Small intestine (tissue), 7 donors: Measurements from ENCODE around the gene ABCA7. TPM values are rescaled to one million over a fixed set of nuclear protein-coding genes. Genes with fewer than 3 reads are reported as not detected.

ENCODE experiments used
- DNase-seq, 2 donors: peaks; one replicate each; pipeline versions ENCODE4 v3.0.0 to v3.0.0-alpha.2; 2013
- FAIRE-seq: peaks from 2 replicates; lab custom pipeline; 2012; peaks lifted over from hg19 to GRCh38; lab: Jason Lieb, UNC
- H3K27ac ChIP-seq, 3 donors: one replicate each; pipeline ENCODE4 v1.5.1; 2013; ENCODE audit warnings: low read length in 2 of 3, mild to moderate bottlenecking in 2 of 3, control low read depth in 1 of 3, inconsistent platforms in 1 of 3, low read depth in 1 of 3, moderate library complexity in 1 of 3
- H3K27me3 ChIP-seq, 3 donors: one replicate each; pipeline ENCODE4 v1.6.1; 2013; ENCODE audit warnings: low read length in 3 of 3, inconsistent platforms in 1 of 3; ENCODE audit not compliant: control insufficient read depth in 3 of 3, insufficient read depth in 3 of 3
- H3K36me3 ChIP-seq, 3 donors: one replicate each; pipeline ENCODE4 v1.6.1; 2013; ENCODE audit warnings: low read length in 3 of 3, inconsistent platforms in 1 of 3, low read depth in 1 of 3, mild to moderate bottlenecking in 1 of 3, moderate library complexity in 1 of 3; ENCODE audit not compliant: control insufficient read depth in 3 of 3, insufficient read depth in 2 of 3
- H3K4me1 ChIP-seq, 3 donors: one replicate each; pipeline ENCODE4 v1.6.1; 2013; ENCODE audit warnings: low read length in 2 of 3, inconsistent platforms in 1 of 3, low read depth in 1 of 3, mild to moderate bottlenecking in 1 of 3, moderate library complexity in 1 of 3; ENCODE audit not compliant: control insufficient read depth in 3 of 3, insufficient read depth in 2 of 3
- H3K4me3 ChIP-seq, 3 donors: one replicate each; pipeline ENCODE4 v1.5.1; 2013; ENCODE audit warnings: low read length in 3 of 3, control low read depth in 1 of 3, inconsistent platforms in 1 of 3, low read depth in 1 of 3, mild to moderate bottlenecking in 1 of 3, moderate library complexity in 1 of 3
- H3K9me3 ChIP-seq, 2 donors: one replicate each; pipeline ENCODE4 v1.6.1; 2013; ENCODE audit warnings: low read depth in 1 of 2, low read length in 1 of 2; ENCODE audit not compliant: control insufficient read depth in 2 of 2, insufficient read depth in 1 of 2
- WGBS, 3 donors: extraction: QIAGEN DNeasy Blood & Tissue Kit; methylation state at CpG; one replicate each; pipeline ENCODE4 v1.1.7; 2013; 5-methylcytosine and 5-hydroxymethylcytosine counted together
- polyA plus RNA-seq, 4 donors: library from polyadenylated mRNA; stranded (reverse) in 3 of 4; unstranded in 1 of 4; fragments of 200-250 nt in 3 of 4; fragments of 120-200 nt in 1 of 4; gene quantifications; one replicate each; pipeline versions ENCODE4 v1.2.1 to v1.2.3, GENCODE V29; 2013
- donor health status: healthy with polysubstance abuse.
- donor health status: control.
- donor health status: control.
- donor health status: Bipolar disorder and iron deficiency.
- donor health status: healthy.

The ABCA7 gene
- polyA plus RNA-seq, 4 donors = 3.1 to 60.3 (median 20.2) TPM

GRCh38 chr19:1025960-1026782 is 13.7 kb upstream of the ABCA7 start, which contains the start of gene CNN2:
Gene CNN2, plus strand, starts transcription at chr19:1026608. Its CDS starts 54 bp downstream, at chr19:1026662.
- Histone ChIP-seq H3K9me3 (no peaks in the 10 kb centered on the region), H3K4me3 (peak within 1 kb of the TSS; percentile 72 to 97 (median 85)), H3K4me1 (peaks cover 0 to 42% (median 4%) of the 10 kb centered on the region in 3 donors), H3K36me3 (peaks cover 0 to 10% (median 0%) of the 10 kb centered on the region in 3 donors), H3K27ac (peak within 1 kb of the TSS; percentile 59 to 92 (median 83)), H3K27me3 (peaks cover 0 to 12% (median 0%) of the 10 kb centered on the region in 3 donors)
- DNase-seq (peak; percentile 73 to 86), FAIRE-seq (no peak)
- 4 to 5% (median 5%) methylated on average over 41 to 63 of the region's 63 CpGs for WGBS, 3 donors

GRCh38 chr19:1026783-1027649 is 12.9 kb upstream of the ABCA7 start:
- no peak for FAIRE-seq
- peaks cover 0 to 15% (median 0%) of the 10 kb centered on the region in 3 donors for H3K36me3 ChIP-seq
- H3K27me3 ChIP-seq = peaks cover 0 to 12% (median 0%) of the 10 kb centered on the region in 3 donors
- H3K27ac ChIP-seq = peak overlapping the region; percentile 59 to 92 (median 69)
- peaks cover 0 to 37% (median 4%) of the 10 kb centered on the region in 3 donors for H3K4me1 ChIP-seq
- WGBS, 3 donors = 0 to 2% (median 1%) methylated on average over 33 to 36 of the region's 36 CpGs
- peak in 1 of 2 donors; percentile 51 for DNase-seq
- H3K4me3 ChIP-seq = peak overlapping the region; percentile 72 to 97 (median 85)
- H3K9me3 ChIP-seq = no peaks in the 10 kb centered on the region

- Histone ChIP-seq H3K9me3 (no peaks in the 10 kb centered on the region), H3K36me3 (peaks cover 3 to 20% (median 5%) of the 10 kb centered on the region in 3 donors), H3K4me1 (peaks cover 0 to 37% (median 4%) of the 10 kb centered on the region in 3 donors), H3K27me3 (peaks cover 0 to 12% (median 0%) of the 10 kb centered on the region in 3 donors), H3K4me3 (peak overlapping the region; percentile 72 to 97 (median 85)), H3K27ac (peak overlapping the region; percentile 61 to 92 (median 73))
- DNase-seq = peak in 1 of 2 donors; percentile 35
- no peak for FAIRE-seq
- 1 to 5% (median 3%) methylated on average over 16 of the region's 16 CpGs for WGBS, 3 donors
Observed at GRCh38 chr19:1027650-1028061, 12.3 kb upstream of the ABCA7 start.

GRCh38 chr19:1028062-1028926 is 11.6 kb upstream of the ABCA7 start:
- WGBS, 3 donors = 0 to 2% (median 1%) methylated on average over 48 to 58 of the region's 58 CpGs
- peaks cover 3 to 26% (median 5%) of the 10 kb centered on the region in 3 donors for H3K36me3 ChIP-seq
- peaks cover 0 to 12% (median 0%) of the 10 kb centered on the region in 3 donors for H3K27me3 ChIP-seq
- H3K4me3 ChIP-seq = peak overlapping the region; percentile 72 to 97 (median 85)
- H3K9me3 ChIP-seq = no peaks in the 10 kb centered on the region
- no peak for FAIRE-seq
- peak; percentile 78 to 81 for DNase-seq
- peaks cover 0 to 37% (median 4%) of the 10 kb centered on the region in 3 donors for H3K4me1 ChIP-seq
- peak overlapping the region; percentile 71 to 92 (median 73) for H3K27ac ChIP-seq

GRCh38 chr19:1032264-1032867 is 7.5 kb upstream of the ABCA7 start:
- no peak for FAIRE-seq
- DNase-seq = no peak
- Histone ChIP-seq H3K4me1 (peaks cover 0 to 25% (median 4%) of the 10 kb centered on the region in 3 donors), H3K27me3 (no peaks in the 10 kb centered on the region), H3K27ac (no peak overlapping the region), H3K36me3 (peaks cover 3 to 40% (median 5%) of the 10 kb centered on the region in 3 donors), H3K4me3 (no peak overlapping the region), H3K9me3 (no peaks in the 10 kb centered on the region)
- 88 to 92% (median 90%) methylated on average over 20 of the region's 20 CpGs for WGBS, 3 donors

GRCh38 chr19:1035998-1036621 is 3.8 kb upstream of the ABCA7 start:
- WGBS, 3 donors = 90 to 91% (median 91%) methylated on average over 28 to 29 of the region's 29 CpGs
- no peak overlapping the region for H3K4me3 ChIP-seq
- H3K27me3 ChIP-seq = no peaks in the 10 kb centered on the region
- H3K4me1 ChIP-seq = peaks cover 0 to 22% (median 5%) of the 10 kb centered on the region in 3 donors
- H3K36me3 ChIP-seq = peaks cover 3 to 46% (median 5%) of the 10 kb centered on the region in 3 donors
- no peaks in the 10 kb centered on the region for H3K9me3 ChIP-seq
- no peak overlapping the region for H3K27ac ChIP-seq
- DNase-seq (no peak), FAIRE-seq (no peak)

GRCh38 chr19:1037621-1038064 is 2.3 kb upstream of the ABCA7 start:
- no peak overlapping the region for H3K4me3 ChIP-seq
- peaks cover 0 to 36% (median 0%) of the 10 kb centered on the region in 3 donors for H3K36me3 ChIP-seq
- no peaks in the 10 kb centered on the region for H3K27me3 ChIP-seq
- DNase-seq (no peak), FAIRE-seq (no peak)
- H3K9me3 ChIP-seq = no peaks in the 10 kb centered on the region
- H3K27ac ChIP-seq = peak overlapping the region in 2 of 3 donors; percentile 22 to 83
- WGBS, 3 donors = 61 to 75% (median 68%) methylated on average over 22 of the region's 22 CpGs
- peaks cover 0 to 25% (median 8%) of the 10 kb centered on the region in 3 donors for H3K4me1 ChIP-seq
